GM13976 (cell line): ENCODE measurements around the gene FDXR.

Experiments used
- DNase-seq: peaks from one replicate; pipeline ENCODE4 v3.0.0; 2012; ENCODE audit warnings: low spot score
- CTCF ChIP-seq: IDR thresholded peaks from 2 replicates; pipeline ENCODE4 v1.5.1; 2012; ENCODE audit warnings: borderline replicate concordance, mild to moderate bottlenecking; ENCODE audit not compliant: insufficient read depth; ENCODE audit errors: extremely low read depth, missing control alignments, control extremely low read depth
- in situ Hi-C: fragments of 300-500 bp; cut with MboI; formaldehyde crosslinking; loops from one replicate; pipeline ENCODE4 v1.12.0; 2022; ENCODE audit warnings: low sequenced_read_pairs, mixed read lengths, inconsistent platforms; ENCODE audit not compliant: unreplicated experiment

The FDXR gene

GRCh38 chr17:74868908-74869255, 3.9 kb downstream of the FDXR start:
- DNase-seq, result no peak
- no peak for TF ChIP-seq CTCF
- in situ Hi-C loops, result loop anchor here (10.0 kb wide), 1 partner anchor 74 kb away; no protein-coding TSS in a partner anchor

- in situ Hi-C loops, result loop anchor here (10.0 kb wide), 1 partner anchor 74 kb away; no protein-coding TSS in a partner anchor
- no peak for DNase-seq
- TF ChIP-seq CTCF, result no peak
These were observed 4.4 kb downstream of the FDXR start for GRCh38 chr17:74868251-74868907.

GRCh38 chr17:74866198-74866835, 6.5 kb downstream of the FDXR start:
- no peak for DNase-seq
- in situ Hi-C loops, result loop anchor here (10.0 kb wide), 1 partner anchor 72 kb away; no protein-coding TSS in a partner anchor
- TF ChIP-seq CTCF, result no peak

- DNase-seq, result no peak
- in situ Hi-C loops, result loop anchor here (10.0 kb wide), 1 partner anchor 71 kb away; no protein-coding TSS in a partner anchor
- no peak for TF ChIP-seq CTCF
These were observed 7.1 kb downstream of the FDXR start for GRCh38 chr17:74865504-74866197.

- peak; percentile 88 for DNase-seq
- in situ Hi-C loops, result loop anchor here (10.0 kb wide), 1 partner anchor 70 kb away; no protein-coding TSS in a partner anchor
These were observed 7.9 kb downstream of the FDXR start for GRCh38 chr17:74864866-74865395.

More at GRCh38 chr17:74864866-74865395, 7.9 kb downstream of the FDXR start:
- peak; percentile 96 for TF ChIP-seq CTCF
